Endothelial cell of umbilical vein (primary cell): ENCODE data around the gene PCMT1. TPM values are rescaled to one million over a fixed set of nuclear protein-coding genes. Genes with fewer than 3 reads are reported as not detected.

ENCODE experiments used
- BruUV-seq: library from RNA; stranded (reverse); fragments of 400-500 nt; replicated peaks from 2 replicates; lab custom pipeline; 2021; lab: Mats Ljungman, UMichigan
- CTCF ChIA-PET: fragments of 300-600, 350-600 bp; sonication (Branson Sonifier 250); formaldehyde crosslinking; loops from one replicate; lab custom pipeline; 2021; ENCODE audit warnings: antibody characterized with exemption, inconsistent platforms; lab: Charles Lee
- POLR2A ChIA-PET: fragments of 300-600, 350-600 bp; sonication (Branson Sonifier 250); formaldehyde crosslinking; loops from one replicate; lab custom pipeline; 2021; ENCODE audit warnings: antibody characterized with exemption, inconsistent platforms; lab: Charles Lee
- DNase-seq: peaks from one replicate; pipeline ENCODE4 v3.0.0-alpha.2; 2011; ENCODE audit warnings: low read depth, low spot score
- FAIRE-seq: peaks from 2 replicates; lab custom pipeline; 2011; peaks lifted over from hg19 to GRCh38; lab: Jason Lieb, UNC
- H2AFZ ChIP-seq: 2 replicates; pipeline ENCODE4 v1.6.0; 2012; ENCODE audit warnings: low read depth, low read length, control low read depth, inconsistent platforms
- H3K27ac ChIP-seq: 2 replicates; pipeline ENCODE4 v1.5.1; 2011; ENCODE audit warnings: low read depth, mild to moderate bottlenecking, control low read depth, low read length, moderate library complexity; ENCODE audit not compliant: insufficient read depth
- H3K27me3 ChIP-seq, 2 experiments: 2 replicates each; pipeline versions ENCODE4 v1.6.0 to v1.6.1; 2011; ENCODE audit warnings: low read length in 2 of 2, mixed read lengths in 1 of 2; ENCODE audit not compliant: control insufficient read depth in 2 of 2, insufficient read depth in 2 of 2
- H3K36me3 ChIP-seq, 2 experiments: 2 replicates in 1 of 2; 3 replicates in 1 of 2; pipeline ENCODE4 v1.5.1; 2011; ENCODE audit warnings: low read length in 2 of 2, mild to moderate bottlenecking in 1 of 2, moderate library complexity in 1 of 2; ENCODE audit not compliant: control insufficient read depth in 2 of 2, insufficient read depth in 2 of 2; ENCODE audit errors: extremely low read depth in 1 of 2
- H3K4me1 ChIP-seq: 3 replicates; pipeline ENCODE4 v1.5.1; 2011; ENCODE audit warnings: mild to moderate bottlenecking, low read length; ENCODE audit not compliant: control insufficient read depth, insufficient read depth; ENCODE audit errors: extremely low read depth
- H3K4me2 ChIP-seq: 2 replicates; pipeline ENCODE4 v1.6.1; 2011; ENCODE audit warnings: low read length, control low read depth, mixed read lengths; ENCODE audit not compliant: insufficient read depth
- H3K4me3 ChIP-seq, 3 experiments: fragments of 200-600 bp in 1 of 3; sonication (generic), shearing (Covaris generic) in 1 of 3; replicated peaks in 1 of 3; 2 replicates each; pipeline ENCODE4 v1.5.1; 2011 to 2016; ENCODE audit warnings: control low read depth in 3 of 3, low read length in 3 of 3, mild to moderate bottlenecking in 2 of 3, inconsistent platforms in 1 of 3, low read depth in 1 of 3, moderate library complexity in 1 of 3; ENCODE audit not compliant: insufficient read depth in 1 of 3
- H3K79me2 ChIP-seq: 2 replicates; pipeline ENCODE4 v1.6.0; 2012; ENCODE audit warnings: low read length, inconsistent platforms; ENCODE audit not compliant: control insufficient read depth, insufficient read depth
- H3K9ac ChIP-seq: replicated peaks from 2 replicates; pipeline ENCODE3; 2011; ENCODE audit warnings: low read length, control low read depth; ENCODE audit not compliant: insufficient read depth; ENCODE audit errors: extremely low read depth
- H3K9me1 ChIP-seq: replicated peaks from 3 replicates; pipeline ENCODE4 v1.6.0; 2011; ENCODE audit warnings: mild to moderate bottlenecking, low read length; ENCODE audit not compliant: control insufficient read depth, insufficient read depth; ENCODE audit errors: extremely low read depth
- H3K9me3 ChIP-seq: replicated peaks from 2 replicates; pipeline ENCODE4 v1.5.1; 2012; ENCODE audit warnings: low read length, inconsistent platforms; ENCODE audit not compliant: control insufficient read depth, insufficient read depth
- H4K20me1 ChIP-seq: replicated peaks from 2 replicates; pipeline ENCODE3; 2011; ENCODE audit warnings: mild to moderate bottlenecking, low read length; ENCODE audit not compliant: control insufficient read depth, insufficient read depth; ENCODE audit errors: extremely low read depth
- EZH2 ChIP-seq: IDR thresholded peaks from 2 replicates; pipeline ENCODE4 v1.6.1; 2012; ENCODE audit warnings: borderline replicate concordance, low read depth, mild to moderate bottlenecking, moderate library complexity, low read length, inconsistent platforms; ENCODE audit not compliant: severe bottlenecking
- FOS ChIP-seq: IDR thresholded peaks from 2 replicates; pipeline ENCODE4 v1.6.1; 2011; ENCODE audit warnings: mild to moderate bottlenecking, low read length, moderate library complexity, borderline replicate concordance; ENCODE audit not compliant: insufficient read depth
- GATA2 ChIP-seq: IDR thresholded peaks from 2 replicates; pipeline ENCODE4 v1.7.0; 2011; ENCODE audit warnings: low read depth, mild to moderate bottlenecking, moderate library complexity, mixed read lengths, low read length; ENCODE audit not compliant: insufficient read length, insufficient read depth
- JUN ChIP-seq: IDR thresholded peaks from 2 replicates; pipeline ENCODE4 v1.6.1; 2011; ENCODE audit warnings: borderline replicate concordance, low read depth; ENCODE audit not compliant: insufficient read length, insufficient read depth
- MYC ChIP-seq: IDR thresholded peaks from one replicate; pipeline ENCODE4 v1.6.1; 2011; ENCODE audit warnings: mild to moderate bottlenecking, low read depth, low read length
- POLR2A ChIP-seq: IDR thresholded peaks from 2 replicates; pipeline ENCODE4 v1.6.1; 2012; ENCODE audit warnings: low read depth, mild to moderate bottlenecking, control low read depth, low read length
- POLR2AphosphoS5 ChIP-seq: IDR thresholded peaks from 2 replicates; pipeline ENCODE4 v1.6.1; 2012; ENCODE audit warnings: low read depth, mild to moderate bottlenecking, control low read depth, low read length, moderate library complexity; ENCODE audit not compliant: insufficient read depth
- dilution Hi-C: fragments of 300-500 bp; cut with MboI; formaldehyde crosslinking; loops from one replicate; pipeline ENCODE4 v1.15.0; 2019; ENCODE audit warnings: low sequenced_read_pairs; ENCODE audit not compliant: extremely low pct_ligation_motif_present
- intact Hi-C: fragments of 100-400 bp; cut with micrococcal nuclease; formaldehyde crosslinking; loops from one replicate; pipeline ENCODE4 v1.10.0; 2022
- polyA plus RNA-seq, 4 experiments: library from polyadenylated mRNA; depleted of rRNA in 3 of 4; stranded (reverse) in 3 of 4; unstranded in 1 of 4; fragments of >200 nt; gene quantifications; 2 replicates each; pipeline versions ENCODE4 v1.2.1 to v1.2.3, GENCODE V29; 2011 to 2012; ENCODE audit warnings: missing spikeins in 1 of 4
- total RNA-seq: library from RNA; stranded (reverse); gene quantifications from 2 replicates; pipeline ENCODE4 v1.2.3, GENCODE V29; 2021
- TF ChIP-seq, protein P1 (sequence below), 2 donors: IDR thresholded peaks; 1 replicate in 1 of 2; 2 replicates in 1 of 2; pipeline ENCODE4 v1.5.1; 2011; ENCODE audit warnings: low read length in 2 of 2, mild to moderate bottlenecking in 2 of 2, moderate library complexity in 2 of 2, control low read depth in 1 of 2, inconsistent platforms in 1 of 2, low read depth in 1 of 2; ENCODE audit not compliant: insufficient read depth in 1 of 2; ENCODE audit errors: extremely low read depth in 1 of 2
- TF ChIP-seq, protein P2 (sequence below): IDR thresholded peaks from 2 replicates; pipeline ENCODE4 v1.6.1; 2011; ENCODE audit not compliant: insufficient read depth, insufficient read length

The PCMT1 gene
- total and polyA plus RNA-seq, 2 donors (not counting 3 experiments of a cell fraction or from before 2014, with no cell fraction given), result 95.0 to 102 TPM

GRCh38 chr6:149746147-149746946 is 3.2 kb upstream of the PCMT1 start, which contains the start of gene NUP43:
Gene NUP43, minus strand, starts transcription at chr6:149746529. Its CDS starts 34 bp downstream, at chr6:149746495.
- H3K79me2 ChIP-seq, result peaks cover 33% of the 10 kb centered on the region
- H3K9ac ChIP-seq, result peak within 1 kb of the TSS; percentile 89
- H3K4me1 ChIP-seq, result peaks cover 12% of the 10 kb centered on the region
- TF ChIP-seq, protein P1, sequence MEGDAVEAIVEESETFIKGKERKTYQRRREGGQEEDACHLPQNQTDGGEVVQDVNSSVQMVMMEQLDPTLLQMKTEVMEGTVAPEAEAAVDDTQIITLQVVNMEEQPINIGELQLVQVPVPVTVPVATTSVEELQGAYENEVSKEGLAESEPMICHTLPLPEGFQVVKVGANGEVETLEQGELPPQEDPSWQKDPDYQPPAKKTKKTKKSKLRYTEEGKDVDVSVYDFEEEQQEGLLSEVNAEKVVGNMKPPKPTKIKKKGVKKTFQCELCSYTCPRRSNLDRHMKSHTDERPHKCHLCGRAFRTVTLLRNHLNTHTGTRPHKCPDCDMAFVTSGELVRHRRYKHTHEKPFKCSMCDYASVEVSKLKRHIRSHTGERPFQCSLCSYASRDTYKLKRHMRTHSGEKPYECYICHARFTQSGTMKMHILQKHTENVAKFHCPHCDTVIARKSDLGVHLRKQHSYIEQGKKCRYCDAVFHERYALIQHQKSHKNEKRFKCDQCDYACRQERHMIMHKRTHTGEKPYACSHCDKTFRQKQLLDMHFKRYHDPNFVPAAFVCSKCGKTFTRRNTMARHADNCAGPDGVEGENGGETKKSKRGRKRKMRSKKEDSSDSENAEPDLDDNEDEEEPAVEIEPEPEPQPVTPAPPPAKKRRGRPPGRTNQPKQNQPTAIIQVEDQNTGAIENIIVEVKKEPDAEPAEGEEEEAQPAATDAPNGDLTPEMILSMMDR (IDR thresholded peaks at IDR 0.05; ENCODE audit: extremely low read depth in 1 of 2, insufficient read depth in 1 of 2, low read depth in 1 of 2, low read length in 2 of 2), result peak; percentile 34 to 53
- TF ChIP-seq POLR2AphosphoS5 (peak; percentile 63), FOS (no peak), EZH2 (no peak), MYC (no peak), GATA2 (no peak), POLR2A (peak; percentile 82), JUN (no peak)
- TF ChIP-seq, protein P2, sequence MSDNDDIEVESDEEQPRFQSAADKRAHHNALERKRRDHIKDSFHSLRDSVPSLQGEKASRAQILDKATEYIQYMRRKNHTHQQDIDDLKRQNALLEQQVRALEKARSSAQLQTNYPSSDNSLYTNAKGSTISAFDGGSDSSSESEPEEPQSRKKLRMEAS, result peak; percentile 17
- BruUV-seq, result TSS peak; percentile 64
- H3K4me3 ChIP-seq, result peak within 1 kb of the TSS; percentile 83 to 97 (median 96)
- H4K20me1 ChIP-seq, result no peaks in the 10 kb centered on the region
- H3K9me1 ChIP-seq, result no peaks in the 10 kb centered on the region
- peak within 1 kb of the TSS; percentile 47 for H3K27ac ChIP-seq
- H2AFZ ChIP-seq, result peak within 1 kb of the TSS; percentile 94
- dilution Hi-C loops (no loop called here), intact Hi-C loops (loop anchor here (1.0 kb wide), 3 partner anchors 28 to 200 kb away; partner anchors contain the start of genes LATS1 and PPIL4)
- no peaks in the 10 kb centered on the region for H3K9me3 ChIP-seq
- POLR2A ChIA-PET, result no interaction called here
- H3K36me3 ChIP-seq, result peaks cover 3 to 9% of the 10 kb centered on the region in 2 experiments
- H3K4me2 ChIP-seq, result peak within 1 kb of the TSS; percentile 90
- peak; percentile 92 for FAIRE-seq
- H3K27me3 ChIP-seq, result no peaks in the 10 kb centered on the region
- CTCF ChIA-PET, result interaction anchor here (0.9 to 2.5 kb wide), 2 partner anchors 23 to 28 kb away, joined by 3 to 10 read pairs; partner anchors contain the start of gene LATS1
- peak; percentile 92 for DNase-seq
